GM12878 (cell line): ENCODE measurements around the gene MACF1. TPM values are rescaled to one million over a fixed set of nuclear protein-coding genes. Genes with fewer than 3 reads are reported as not detected.

Source experiments
- BCLAF1 ChIP-seq: fragments of 450-650 bp; IDR thresholded peaks from 2 replicates; pipeline ENCODE4 v1.6.1; 2017; ENCODE audit warnings: antibody characterized with exemption, mild to moderate bottlenecking, moderate library complexity
- CTCF ChIP-seq, 3 experiments: IDR thresholded peaks in 2 of 3; conservative IDR thresholded peaks in 1 of 3; 2 replicates each; pipeline ENCODE4 v1.5.1; 2011; ENCODE audit warnings: low read depth in 3 of 3, low read length in 3 of 3, mild to moderate bottlenecking in 3 of 3, control low read depth in 2 of 3, moderate library complexity in 2 of 3, inconsistent platforms in 1 of 3, mixed read lengths in 1 of 3; ENCODE audit not compliant: control insufficient read depth in 2 of 3, insufficient read depth in 1 of 3; ENCODE audit errors: extremely low read depth in 1 of 3
- RAD51 ChIP-seq: fragments of 450-650 bp; IDR thresholded peaks from 2 replicates; pipeline ENCODE4 v1.6.1; 2016; ENCODE audit warnings: moderate library complexity, mild to moderate bottlenecking, inconsistent platforms
- RB1 ChIP-seq: fragments of 450-650 bp; formaldehyde crosslinking; IDR thresholded peaks from 2 replicates; pipeline ENCODE4 v1.6.1; 2017; ENCODE audit warnings: mild to moderate bottlenecking, borderline replicate concordance
- ZNF384 ChIP-seq: IDR thresholded peaks from 2 replicates; pipeline ENCODE4 v1.6.1; 2012; ENCODE audit warnings: low read depth, mild to moderate bottlenecking, low read length, improper control_type of control experiment, borderline replicate concordance
- polyA plus RNA-seq, 11 experiments: library from polyadenylated mRNA; depleted of rRNA in 4 of 11; unstranded in 6 of 11; stranded (reverse) in 5 of 11; fragments of >200 nt; fragmentation: Nextera tagmentation in 4 of 11; fragmentation: Illumina TruSeq in 1 of 11; extraction: Ambion mirVana in 4 of 11; extraction: Trizol in 1 of 11; gene quantifications; 1 replicate in 1 of 11; 2 replicates in 10 of 11; pipeline versions ENCODE4 v1.2.1 to v1.2.3, GENCODE V29; 2011 to 2016; ENCODE audit warnings: inconsistent platforms in 2 of 11, missing spikeins in 2 of 11, low read depth in 1 of 11
- total RNA-seq, 4 experiments: library from RNA; depleted of rRNA in 3 of 4; stranded (reverse); fragments of >200 nt in 3 of 4; fragmentation: Illumina TruSeq in 1 of 4; extraction: Trizol in 1 of 4; gene quantifications; 2 replicates each; pipeline versions ENCODE4 v1.2.1 to v1.2.3, GENCODE V29; 2013 to 2021

Gene MACF1
- total and polyA plus RNA-seq, 10 of the 15 experiments (the other 5 are each of a cell fraction or from before 2014, with no cell fraction given) = 15.5 to 201 (median 76.9) TPM

- TF ChIP-seq CTCF (IDR thresholded peaks at IDR 0.05 in 2 of 3, conservative IDR thresholded peaks at IDR 0.05 in 1 of 3; ENCODE audit: control insufficient read depth in 2 of 3, extremely low read depth in 1 of 3, insufficient read depth in 1 of 3, low read depth in 3 of 3, low read length in 3 of 3) = peak; percentile 55 to 59 (median 57)
- TF ChIP-seq ZNF384 = no peak
- no peak for TF ChIP-seq RAD51
- no peak for TF ChIP-seq RB1
- TF ChIP-seq BCLAF1 = no peak
Observed at GRCh38 chr1:39183503-39184353, 20.8 kb upstream of the MACF1 start (continued).
